IMR-90 (cell line): Measurements from ENCODE around the gene RTP4. TPM values are rescaled to one million over a fixed set of nuclear protein-coding genes. Genes with fewer than 3 reads are reported as not detected.

Experiments
- ATAC-seq: fragments of 200-7000 bp; cut with Tn5 transposase; 2 replicates; pipeline ENCODE4 v1.9.1; 2020; ENCODE audit warnings: low read depth, mild to moderate bottlenecking, moderate library complexity
- BruUV-seq: library from RNA; stranded (reverse); fragments of 400-500 nt; replicated peaks from 2 replicates; lab custom pipeline; 2021; lab: Mats Ljungman, UMichigan
- CTCF ChIA-PET: fragments of 300-600 bp; formaldehyde crosslinking; extraction: SDS; loops from one replicate; lab custom pipeline; 2021; ENCODE audit warnings: antibody characterized with exemption; lab: Yijun Ruan, JAX
- POLR2A ChIA-PET: fragments of 300-600 bp; sonication (Branson Sonifier 250); formaldehyde crosslinking; loops from one replicate; lab custom pipeline; 2022; ENCODE audit warnings: antibody characterized with exemption; ENCODE audit not compliant: unreplicated experiment; lab: Charles Lee
- DNase-seq: peaks from one replicate; pipeline ENCODE4 v3.0.0; 2013
- H2AFZ ChIP-seq: replicated peaks from 2 replicates; pipeline ENCODE3; 2013; ENCODE audit warnings: low read length, mild to moderate bottlenecking; ENCODE audit not compliant: poor library complexity
- H2AK5ac ChIP-seq: 2 replicates; pipeline ENCODE4 v1.6.1; 2013; ENCODE audit warnings: low read depth, low read length, inconsistent platforms
- H2AK9ac ChIP-seq: replicated peaks from 2 replicates; pipeline ENCODE3; 2013; ENCODE audit warnings: mild to moderate bottlenecking, low read depth, low read length, moderate library complexity; ENCODE audit not compliant: poor library complexity
- H2BK120ac ChIP-seq: 2 replicates; pipeline ENCODE4 v1.6.1; 2013; ENCODE audit warnings: low read depth, low read length, inconsistent platforms
- H2BK15ac ChIP-seq: 3 replicates; pipeline ENCODE4 v1.6.1; 2013; ENCODE audit warnings: low read depth, low read length, inconsistent platforms
- H2BK20ac ChIP-seq: 2 replicates; pipeline ENCODE4 v1.6.1; 2013; ENCODE audit warnings: low read depth, mild to moderate bottlenecking, inconsistent platforms, low read length, moderate library complexity
- H2BK5ac ChIP-seq: 2 replicates; pipeline ENCODE4 v1.6.1; 2013; ENCODE audit warnings: mild to moderate bottlenecking, low read depth, low read length, inconsistent platforms; ENCODE audit not compliant: poor library complexity, severe bottlenecking
- H3K14ac ChIP-seq: replicated peaks from 2 replicates; pipeline ENCODE4 v1.6.1; 2013; ENCODE audit warnings: low read depth, low read length, inconsistent platforms
- H3K18ac ChIP-seq: 2 replicates; pipeline ENCODE4 v1.6.1; 2013; ENCODE audit warnings: low read depth, low read length, control low read depth
- H3K23ac ChIP-seq: 2 replicates; pipeline ENCODE4 v1.6.1; 2013; ENCODE audit warnings: low read depth, low read length, inconsistent platforms
- H3K27ac ChIP-seq: 2 replicates; pipeline ENCODE4 v1.5.1; 2013; ENCODE audit warnings: mild to moderate bottlenecking, control low read depth, low read length; ENCODE audit not compliant: insufficient read depth
- H3K27me3 ChIP-seq: 2 replicates; pipeline ENCODE4 v1.6.1; 2013; ENCODE audit warnings: low read length; ENCODE audit not compliant: control insufficient read depth, insufficient read depth
- H3K36me3 ChIP-seq: 2 replicates; pipeline ENCODE4 v1.6.1; 2013; ENCODE audit warnings: low read length, mixed read lengths; ENCODE audit not compliant: control insufficient read depth, insufficient read depth
- H3K4ac ChIP-seq: 2 replicates; pipeline ENCODE4 v1.6.1; 2013; ENCODE audit warnings: low read depth, low read length, inconsistent platforms
- H3K4me1 ChIP-seq: 2 replicates; pipeline ENCODE4 v1.6.1; 2013; ENCODE audit warnings: low read length, mixed read lengths; ENCODE audit not compliant: control insufficient read depth, insufficient read depth
- H3K4me2 ChIP-seq: 2 replicates; pipeline ENCODE4 v1.6.1; 2013; ENCODE audit warnings: low read depth, mild to moderate bottlenecking, control low read depth, low read length, moderate library complexity
- H3K4me3 ChIP-seq: 2 replicates; pipeline ENCODE4 v1.5.1; 2013; ENCODE audit warnings: low read depth, mild to moderate bottlenecking, control low read depth, low read length, moderate library complexity; ENCODE audit not compliant: insufficient read depth
- H3K56ac ChIP-seq: 2 replicates; pipeline ENCODE4 v1.6.1; 2013; ENCODE audit warnings: low read length, inconsistent platforms; ENCODE audit not compliant: insufficient read depth; ENCODE audit errors: extremely low read depth
- H3K79me1 ChIP-seq, 2 experiments: 2 replicates each; pipeline ENCODE4 v1.6.1; 2013; ENCODE audit warnings: low read length in 2 of 2, inconsistent platforms in 1 of 2, low read depth in 1 of 2
- H3K9ac ChIP-seq: 2 replicates; pipeline ENCODE4 v1.6.1; 2013; ENCODE audit warnings: low read depth, low read length, control low read depth
- H3K9me1 ChIP-seq: 2 replicates; pipeline ENCODE4 v1.6.1; 2013; ENCODE audit warnings: low read length, inconsistent platforms; ENCODE audit not compliant: insufficient read depth
- H3K9me3 ChIP-seq: 2 replicates; pipeline ENCODE4 v1.6.1; 2013; ENCODE audit warnings: low read length; ENCODE audit not compliant: control insufficient read depth, insufficient read depth
- H4K20me1 ChIP-seq: 2 replicates; pipeline ENCODE4 v1.6.1; 2013; ENCODE audit warnings: low read length, inconsistent platforms; ENCODE audit not compliant: insufficient read depth
- H4K5ac ChIP-seq: 2 replicates; pipeline ENCODE4 v1.6.1; 2013; ENCODE audit warnings: mild to moderate bottlenecking, low read depth, low read length, control low read depth
- H4K8ac ChIP-seq, 2 experiments: 2 replicates each; pipeline ENCODE4 v1.6.1; 2013; ENCODE audit warnings: low read depth in 2 of 2, low read length in 2 of 2, control low read depth in 1 of 2, inconsistent platforms in 1 of 2
- H4K91ac ChIP-seq: 2 replicates; pipeline ENCODE4 v1.6.1; 2013; ENCODE audit warnings: low read depth, low read length, inconsistent platforms; ENCODE audit not compliant: insufficient read depth
- CHD1 ChIP-seq: IDR thresholded peaks from 2 replicates; pipeline ENCODE4 v1.6.1; 2012; ENCODE audit warnings: low read depth, low read length, improper control_type of control experiment
- CTCF ChIP-seq: conservative IDR thresholded peaks from 2 replicates; pipeline ENCODE4 v1.5.1; 2012; ENCODE audit warnings: mild to moderate bottlenecking, low read depth, low read length, improper control_type of control experiment
- MAZ ChIP-seq: IDR thresholded peaks from 2 replicates; pipeline ENCODE4 v1.6.1; 2012; ENCODE audit warnings: low read depth, mild to moderate bottlenecking, low read length, improper control_type of control experiment, moderate library complexity, borderline replicate concordance
- RAD21 ChIP-seq: IDR thresholded peaks from 2 replicates; pipeline ENCODE4 v1.6.1; 2012; ENCODE audit warnings: low read length, improper control_type of control experiment
- RCOR1 ChIP-seq: IDR thresholded peaks from 2 replicates; pipeline ENCODE4 v1.6.1; 2012; ENCODE audit warnings: mild to moderate bottlenecking, low read length, improper control_type of control experiment; ENCODE audit not compliant: insufficient replicate concordance
- SMC3 ChIP-seq: fragments of 150-350 bp; IDR thresholded peaks from 2 replicates; pipeline ENCODE4 v1.6.1; 2016; ENCODE audit warnings: low read depth, mild to moderate bottlenecking, antibody characterized with exemption, low read length, moderate library complexity
- WGBS, 2 experiments: methylation state at CpG; one replicate each; pipeline versions ENCODE4 v1.1.5 to v1.1.7; 2013; ENCODE audit warnings: missing lambda C conversion rate in 2 of 2; ENCODE audit not compliant: insufficient read length in 1 of 2; ENCODE audit errors: extremely low coverage in 2 of 2; 5-methylcytosine and 5-hydroxymethylcytosine counted together
- dilution Hi-C: fragments of 300-500 bp; cut with HindIII; formaldehyde crosslinking; loops from one replicate; pipeline ENCODE4 v1.14.3; 2018; ENCODE audit warnings: low sequenced_read_pairs; ENCODE audit not compliant: unreplicated experiment
- in situ Hi-C: fragments of 300-500 bp; cut with MboI; formaldehyde crosslinking; loops from 3 replicates; pipeline ENCODE4 v1.14.3; 2019; ENCODE audit warnings: low sequenced_read_pairs, inconsistent platforms, mixed read lengths
- intact Hi-C: fragments of 100-400 bp; cut with micrococcal nuclease; formaldehyde crosslinking; loops from 2 replicates; pipeline ENCODE4 v1.10.0; 2022
- polyA plus RNA-seq, 3 experiments: library from polyadenylated mRNA; depleted of rRNA; stranded (reverse); fragments of >200 nt; gene quantifications; 2 replicates each; pipeline ENCODE4 v1.2.3, GENCODE V29; 2012; ENCODE audit warnings: low replicate concordance in 1 of 3
- total RNA-seq: library from RNA; depleted of rRNA; stranded (reverse); fragments of >200 nt; gene quantifications from 2 replicates; pipeline ENCODE4 v1.2.3, GENCODE V29; 2012

RTP4 gene
- total and polyA plus RNA-seq, 2 of the 4 experiments (the other 2 are of a cell fraction): not detected

GRCh38 chr3:187383246-187383645 lies 15.1 kb downstream of the RTP4 start:
- WGBS, 2 experiments: no CpG with 5 or more reads among the region's 4 CpGs
- Histone ChIP-seq H3K27me3 (peaks cover 3% of the 10 kb centered on the region; the same call in 1 of the 2 replicates), H2AK5ac (no peak overlapping the region), H3K23ac (no peak overlapping the region), H3K56ac (no peak overlapping the region), H2AK9ac (no peak overlapping the region), H2BK15ac (no peak overlapping the region), H3K18ac (peak overlapping the region; percentile 50; the same call in 1 of the 2 replicates), H2BK20ac (no peak overlapping the region), H3K36me3 (no peaks in the 10 kb centered on the region), H3K9me1 (no peaks in the 10 kb centered on the region), H4K91ac (no peak overlapping the region), H3K4me2 (no peak overlapping the region; the same call in 1 of the 2 replicates), H2BK120ac (peak overlapping the region; percentile 49; the same call in 1 of the 2 replicates), H2AFZ (no peak overlapping the region), H3K27ac (no peak overlapping the region), H2BK5ac (no peak overlapping the region), H3K9ac (no peak overlapping the region; the same call in 1 of the 2 replicates), H4K5ac (no peak overlapping the region), H3K4me3 (no peak overlapping the region), H3K4ac (no peak overlapping the region), H3K4me1 (peaks cover 2% of the 10 kb centered on the region; the same call in 1 of the 2 replicates), H3K14ac (no peak overlapping the region), H3K9me3 (no peaks in the 10 kb centered on the region), H4K8ac (peak overlapping the region in 1 of 2 experiments; percentile 32; a peak in 1 of 4 replicates), H3K79me1 (no peaks in the 10 kb centered on the region), H4K20me1 (no peaks in the 10 kb centered on the region)
- in situ Hi-C loops (no loop called here), intact Hi-C loops (no loop called here), dilution Hi-C loops (no loop called here)
- ChIA-PET POLR2A (no interaction called here), CTCF (interaction anchor here (0.6 kb wide), 1 partner anchor 21 kb away, joined by 3 read pairs; no protein-coding TSS in a partner anchor)
- no peak for ATAC-seq
- BruUV-seq: no TSS peak
- DNase-seq: no peak
- no peak for TF ChIP-seq RAD21
- no peak for TF ChIP-seq SMC3
- TF ChIP-seq CTCF: no peak
- TF ChIP-seq RCOR1: no peak
- TF ChIP-seq MAZ: no peak
- no peak for TF ChIP-seq CHD1
